Right renal pelvis (tissue), 4 donors: ENCODE results near the gene IGFBP6. TPM values are rescaled to one million over a fixed set of nuclear protein-coding genes. Genes with fewer than 3 reads are reported as not detected.

ENCODE experiments used
- polyA plus RNA-seq, 4 donors: library from polyadenylated mRNA; unstranded; fragments of 120-200 nt; gene quantifications; one replicate each; pipeline ENCODE4 v1.2.1, GENCODE V29; 2013; ENCODE audit not compliant: insufficient read length in 4 of 4

Gene IGFBP6
- polyA plus RNA-seq, 4 donors: 11.0 to 26.8 (median 12.7) TPM

Other genes starting within 250 kb of the IGFBP6 start
- gene KRT78, start 248.7 kb upstream of the IGFBP6 start, polyA plus RNA-seq: under 1 TPM in 1 of 4 donors, not detected in 3; 0.05 TPM
- gene KRT8, start 192.6 kb upstream of the IGFBP6 start, polyA plus RNA-seq: 100 to 1,000 TPM; 195 to 265 (median 248) TPM
- 100 to 1,000 TPM; 138 to 208 (median 175) TPM for gene KRT18, start 148.5 kb upstream of the IGFBP6 start, polyA plus RNA-seq
- gene EIF4B, start 91.2 kb upstream of the IGFBP6 start, polyA plus RNA-seq: 100 to 1,000 TPM; 447 to 553 (median 503) TPM
- gene TNS2, start 47.6 kb upstream of the IGFBP6 start, polyA plus RNA-seq: 100 to 1,000 TPM in 3 of 4 donors, 10 to 100 TPM in 1; 89.0 to 129 (median 105) TPM
- 10 to 100 TPM; 17.7 to 21.9 (median 20.8) TPM for gene SPRYD3, start 18.3 kb upstream of the IGFBP6 start, polyA plus RNA-seq
- gene SOAT2, start 5.8 kb downstream of the IGFBP6 start, polyA plus RNA-seq: 1 to 10 TPM; 1.1 to 2.6 (median 1.6) TPM
- 10 to 100 TPM; 65.7 to 81.2 (median 71.4) TPM for gene ZNF740, start 83.1 kb downstream of the IGFBP6 start, polyA plus RNA-seq
- 10 to 100 TPM; 34.5 to 56.4 (median 37.8) TPM for gene CSAD, start 83.3 kb downstream of the IGFBP6 start, polyA plus RNA-seq
- 1 to 10 TPM; 1.4 to 1.8 (median 1.6) TPM for gene ITGB7, start 109.6 kb downstream of the IGFBP6 start, polyA plus RNA-seq
- gene RARG, start 134.5 kb downstream of the IGFBP6 start, polyA plus RNA-seq: 10 to 100 TPM; 30.9 to 41.5 (median 32.7) TPM
- 10 to 100 TPM in 1 of 4 donors, 1 to 10 TPM in 3; 8.9 to 11.3 (median 9.1) TPM for gene ESPL1, start 170.6 kb downstream of the IGFBP6 start, polyA plus RNA-seq
- gene PFDN5, start 197.9 kb downstream of the IGFBP6 start, polyA plus RNA-seq: 100 to 1,000 TPM; 642 to 677 (median 662) TPM
- 10 to 100 TPM; 49.8 to 62.4 (median 51.0) TPM for gene MYG1, start 202.0 kb downstream of the IGFBP6 start, polyA plus RNA-seq
- gene AAAS, start 223.9 kb downstream of the IGFBP6 start, polyA plus RNA-seq: 10 to 100 TPM; 76.1 to 84.9 (median 79.1) TPM
- gene SP7, start 238.7 kb downstream of the IGFBP6 start, polyA plus RNA-seq: under 1 TPM; 0.14 to 0.30 (median 0.16) TPM